WERI-Rb-1 (cell line): ENCODE measurements around the gene PCDHGA10.
"Not testable (repeated sequence)": the region's sequence is repeated elsewhere in the genome, so short reads cannot be mapped to it uniquely, and the experiment has no call there.

Source experiments
- DNase-seq: peaks from one replicate; pipeline ENCODE4 v3.0.0-alpha.2; 2020
- H3K27ac ChIP-seq: fragments of 250-450 bp; sonication (Bioruptor Pico); 2 replicates; pipeline ENCODE4 v1.5.1; 2020; ENCODE audit warnings: mild to moderate bottlenecking, moderate library complexity
- H3K27me3 ChIP-seq: fragments of 250-450 bp; sonication (Bioruptor Pico); 2 replicates; pipeline ENCODE4 v1.5.1; 2021; ENCODE audit warnings: mild to moderate bottlenecking, low read depth, moderate library complexity; ENCODE audit not compliant: insufficient read depth, severe bottlenecking
- H3K36me3 ChIP-seq: fragments of 250-450 bp; sonication (Bioruptor Pico); 2 replicates; pipeline ENCODE4 v1.5.1; 2020; ENCODE audit warnings: mild to moderate bottlenecking, moderate library complexity
- H3K4me3 ChIP-seq: 2 replicates; pipeline ENCODE4 v1.5.1; 2011; ENCODE audit warnings: low read depth, mild to moderate bottlenecking, control low read depth, low read length
- H3K9me3 ChIP-seq: fragments of 250-450 bp; sonication (Bioruptor Pico); 2 replicates; pipeline ENCODE4 v1.5.1; 2021; ENCODE audit warnings: mild to moderate bottlenecking, moderate library complexity; ENCODE audit not compliant: severe bottlenecking
- TF ChIP-seq, protein P1 (sequence below): IDR thresholded peaks from 2 replicates; pipeline ENCODE4 v1.5.1; 2011; ENCODE audit warnings: low read depth, mild to moderate bottlenecking, control low read depth, inconsistent platforms, low read length

The PCDHGA10 gene

DNA sequence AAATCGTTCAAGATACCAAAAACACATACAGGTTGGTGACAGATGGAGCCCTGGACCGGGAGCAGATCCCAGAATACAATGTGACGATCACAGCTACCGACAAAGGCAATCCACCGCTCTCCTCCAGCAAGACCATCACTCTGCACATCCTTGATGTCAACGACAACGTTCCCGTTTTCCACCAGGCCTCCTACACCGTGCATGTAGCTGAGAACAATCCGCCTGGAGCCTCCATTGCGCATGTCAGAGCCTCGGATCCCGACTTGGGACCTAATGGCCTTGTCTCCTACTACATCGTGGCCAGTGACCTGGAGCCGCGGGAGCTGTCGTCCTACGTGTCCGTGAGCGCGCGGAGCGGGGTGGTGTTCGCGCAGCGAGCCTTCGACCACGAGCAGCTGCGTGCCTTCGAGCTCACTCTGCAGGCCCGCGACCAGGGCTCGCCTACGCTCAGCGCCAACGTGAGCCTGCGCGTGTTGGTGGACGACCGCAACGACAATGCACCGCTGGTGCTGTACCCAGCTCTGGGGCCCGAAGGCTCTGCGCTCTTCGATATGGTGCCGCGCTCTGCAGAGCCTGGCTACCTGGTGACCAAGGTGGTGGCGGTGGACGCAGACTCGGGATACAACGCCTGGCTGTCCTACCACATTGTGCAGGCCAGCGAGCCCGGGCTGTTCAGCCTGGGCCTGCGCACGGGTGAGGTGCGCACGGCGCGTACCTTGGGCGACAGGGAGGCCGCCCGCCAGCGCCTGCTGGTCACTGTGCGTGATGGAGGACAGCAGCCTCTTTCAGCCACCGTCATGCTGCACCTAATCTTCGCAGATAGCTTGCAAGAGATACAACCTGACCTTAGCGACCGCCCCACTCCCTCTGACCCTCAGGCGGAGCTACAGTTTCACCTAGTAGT is 41.0 kb upstream of the PCDHGA10 start:
- Histone ChIP-seq H3K9me3 (peaks cover 30% of the 10 kb centered on the region), H3K27ac (no peak overlapping the region), H3K4me3 (no peak overlapping the region), H3K27me3 (no peaks in the 10 kb centered on the region), H3K36me3 (no peaks in the 10 kb centered on the region)
- no peak for DNase-seq
- TF ChIP-seq, protein P1, sequence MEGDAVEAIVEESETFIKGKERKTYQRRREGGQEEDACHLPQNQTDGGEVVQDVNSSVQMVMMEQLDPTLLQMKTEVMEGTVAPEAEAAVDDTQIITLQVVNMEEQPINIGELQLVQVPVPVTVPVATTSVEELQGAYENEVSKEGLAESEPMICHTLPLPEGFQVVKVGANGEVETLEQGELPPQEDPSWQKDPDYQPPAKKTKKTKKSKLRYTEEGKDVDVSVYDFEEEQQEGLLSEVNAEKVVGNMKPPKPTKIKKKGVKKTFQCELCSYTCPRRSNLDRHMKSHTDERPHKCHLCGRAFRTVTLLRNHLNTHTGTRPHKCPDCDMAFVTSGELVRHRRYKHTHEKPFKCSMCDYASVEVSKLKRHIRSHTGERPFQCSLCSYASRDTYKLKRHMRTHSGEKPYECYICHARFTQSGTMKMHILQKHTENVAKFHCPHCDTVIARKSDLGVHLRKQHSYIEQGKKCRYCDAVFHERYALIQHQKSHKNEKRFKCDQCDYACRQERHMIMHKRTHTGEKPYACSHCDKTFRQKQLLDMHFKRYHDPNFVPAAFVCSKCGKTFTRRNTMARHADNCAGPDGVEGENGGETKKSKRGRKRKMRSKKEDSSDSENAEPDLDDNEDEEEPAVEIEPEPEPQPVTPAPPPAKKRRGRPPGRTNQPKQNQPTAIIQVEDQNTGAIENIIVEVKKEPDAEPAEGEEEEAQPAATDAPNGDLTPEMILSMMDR = no peak

DNA sequence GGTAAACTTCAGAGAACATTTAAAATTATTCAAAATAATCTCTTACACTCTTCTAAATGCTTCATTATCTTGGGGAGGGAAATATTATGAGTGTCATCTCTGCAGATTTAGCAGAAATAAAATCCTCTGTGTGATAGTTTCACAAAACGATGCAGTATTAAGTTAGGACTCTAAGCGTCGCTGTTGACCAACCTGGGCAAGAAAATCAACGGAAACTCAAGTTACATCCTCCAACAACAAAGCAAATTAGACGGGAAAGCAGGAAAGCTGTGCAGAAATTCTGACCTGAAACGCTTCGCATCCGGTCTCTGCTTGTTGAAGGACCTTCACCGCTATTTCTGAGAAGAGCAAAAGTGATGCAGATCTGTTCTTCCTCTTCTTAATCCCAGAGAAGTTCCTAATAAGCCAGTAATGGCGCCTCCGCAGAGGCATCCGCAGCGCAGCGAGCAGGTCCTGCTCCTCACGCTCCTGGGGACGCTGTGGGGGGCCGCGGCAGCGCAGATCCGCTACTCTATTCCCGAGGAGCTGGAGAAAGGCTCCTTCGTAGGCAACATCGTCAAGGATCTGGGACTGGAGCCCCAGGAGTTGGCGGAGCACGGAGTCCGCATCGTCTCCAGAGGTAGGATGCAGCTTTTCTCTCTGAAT is 39.0 kb upstream of the PCDHGA10 start, which contains the start of gene PCDHGA6:
Gene PCDHGA6, plus strand, starts transcription at position 219 of the 645 bp plus-strand sequence. Its CDS starts 193 bp downstream, at position 412.
- no peak for DNase-seq
- H3K27me3 ChIP-seq = no peaks in the 10 kb centered on the region
- H3K4me3 ChIP-seq = no peak within 1 kb of the TSS
- H3K27ac ChIP-seq = no peak within 1 kb of the TSS
- peaks cover 30% of the 10 kb centered on the region for H3K9me3 ChIP-seq
- TF ChIP-seq, protein P1 = no peak
- H3K36me3 ChIP-seq = no peaks in the 10 kb centered on the region

DNA sequence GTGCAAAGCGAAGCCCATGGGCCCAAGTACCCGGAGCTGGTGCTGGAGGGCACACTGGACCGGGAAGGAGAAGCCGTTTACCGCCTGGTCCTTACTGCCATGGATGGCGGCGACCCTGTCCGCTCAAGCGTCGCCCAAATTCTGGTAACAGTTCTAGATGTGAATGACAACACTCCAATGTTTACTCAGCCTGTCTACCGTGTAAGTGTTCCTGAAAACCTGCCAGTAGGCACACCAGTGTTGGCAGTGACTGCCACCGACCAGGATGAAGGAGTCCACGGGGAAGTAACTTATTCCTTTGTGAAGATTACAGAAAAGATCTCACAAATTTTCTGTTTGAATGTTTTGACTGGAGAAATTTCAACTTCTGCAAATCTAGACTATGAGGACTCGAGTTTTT is 38.2 kb upstream of the PCDHGA10 start:
- Histone ChIP-seq H3K27me3 (no peaks in the 10 kb centered on the region), H3K4me3 (no peak overlapping the region), H3K27ac (no peak overlapping the region), H3K36me3 (no peaks in the 10 kb centered on the region), H3K9me3 (peaks cover 30% of the 10 kb centered on the region)
- DNase-seq = no peak
- TF ChIP-seq, protein P1 = no peak

DNA sequence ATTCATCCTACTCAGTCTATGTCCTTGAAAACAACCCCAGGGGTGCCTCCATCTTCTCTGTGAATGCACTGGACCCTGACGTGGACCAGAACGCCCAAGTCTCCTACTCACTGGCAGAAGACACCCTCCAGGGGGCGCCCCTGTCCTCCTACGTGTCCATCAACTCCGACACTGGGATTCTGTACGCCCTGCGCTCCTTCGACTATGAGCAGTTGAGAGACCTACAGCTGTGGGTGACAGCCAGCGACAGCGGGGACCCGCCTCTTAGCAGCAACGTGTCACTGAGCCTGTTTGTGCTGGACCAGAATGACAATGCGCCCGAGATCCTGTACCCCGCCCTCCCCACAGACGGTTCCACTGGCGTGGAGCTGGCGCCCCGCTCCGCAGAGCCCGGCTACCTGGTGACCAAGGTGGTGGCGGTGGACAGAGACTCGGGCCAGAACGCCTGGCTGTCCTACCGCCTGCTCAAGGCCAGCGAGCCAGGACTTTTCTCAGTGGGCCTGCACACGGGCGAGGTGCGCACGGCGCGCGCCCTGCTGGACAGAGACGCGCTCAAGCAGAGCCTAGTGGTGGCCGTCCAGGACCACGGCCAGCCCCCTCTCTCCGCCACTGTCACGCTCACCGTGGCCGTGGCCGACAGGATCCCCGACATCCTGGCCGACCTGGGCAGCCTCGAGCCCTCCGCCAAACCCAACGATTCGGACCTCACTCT is 37.2 kb upstream of the PCDHGA10 start:
- H3K27me3 ChIP-seq, H3K4me3 ChIP-seq, DNase-seq, H3K36me3 ChIP-seq, H3K27ac ChIP-seq: not testable (repeated sequence)
- H3K9me3 ChIP-seq = peaks cover 29% of the 10 kb centered on the region

DNA sequence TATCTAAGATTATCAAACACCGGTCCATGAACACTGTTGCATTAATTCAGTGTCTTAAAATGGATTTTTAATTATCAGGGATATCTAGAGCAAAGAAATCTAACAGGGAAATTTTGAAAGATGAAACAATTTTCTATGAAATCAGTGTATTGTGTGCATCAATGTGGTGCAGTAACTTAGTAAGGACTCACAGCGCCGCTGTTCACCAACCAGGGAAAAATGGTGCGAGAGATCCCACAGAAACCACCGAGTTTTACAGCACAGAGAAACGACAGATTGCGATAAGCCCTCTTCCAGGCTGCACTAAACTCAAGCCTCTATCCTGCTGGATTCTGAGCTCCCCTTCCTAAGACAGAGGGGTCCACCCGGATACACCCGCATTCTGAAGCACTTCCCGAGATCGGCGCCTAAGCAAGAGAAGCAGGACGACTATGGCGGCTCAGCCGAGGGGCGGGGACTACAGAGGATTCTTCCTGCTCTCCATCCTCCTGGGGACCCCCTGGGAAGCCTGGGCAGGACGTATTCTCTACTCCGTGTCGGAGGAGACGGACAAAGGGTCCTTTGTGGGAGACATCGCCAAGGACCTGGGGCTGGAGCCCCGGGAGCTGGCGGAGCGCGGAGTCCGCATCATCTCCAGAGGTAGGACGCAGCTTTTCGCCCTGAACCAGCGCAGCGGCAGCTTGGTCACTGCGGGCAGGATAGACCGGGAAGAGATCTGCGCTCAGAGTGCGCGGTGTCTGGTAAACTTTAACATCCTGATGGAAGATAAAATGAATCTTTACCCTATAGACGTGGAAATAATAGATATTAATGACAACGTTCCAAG is 30.1 kb upstream of the PCDHGA10 start, which contains the start of gene PCDHGA7:
Gene PCDHGA7, plus strand, starts transcription at position 274 of the 826 bp plus-strand sequence. Its CDS starts 158 bp downstream, at position 432.
- H3K4me3 ChIP-seq = no peak within 1 kb of the TSS
- no peak within 1 kb of the TSS for H3K27ac ChIP-seq
- TF ChIP-seq, protein P1 = no peak
- no peaks in the 10 kb centered on the region for H3K36me3 ChIP-seq
- DNase-seq = no peak
- no peaks in the 10 kb centered on the region for H3K27me3 ChIP-seq
- H3K9me3 ChIP-seq = peaks cover 13% of the 10 kb centered on the region
